Measurements from ENCODE around the gene GLCE.

- TF ChIP-seq TP53 (CRISPR knock-in tag; IDR thresholded peaks at IDR 0.05) (no peak), USF2 (CRISPR knock-in tag; IDR thresholded peaks at IDR 0.05) (no peak), PREB (CRISPR knock-in tag; IDR thresholded peaks at IDR 0.05; ENCODE audit: borderline replicate concordance) (no peak), SMAD4 (CRISPR knock-in tag; IDR thresholded peaks at IDR 0.05) (no peak), ZNF263 (CRISPR knock-in tag; IDR thresholded peaks at IDR 0.05; ENCODE audit: low read depth) (no peak), GABPB1 (CRISPR knock-in tag; IDR thresholded peaks at IDR 0.05) (no peak), USF1 (CRISPR knock-in tag; IDR thresholded peaks at IDR 0.05) (no peak), NFE2L1 (CRISPR knock-in tag; IDR thresholded peaks at IDR 0.05) (no peak), ATF3 (CRISPR knock-in tag; conservative IDR thresholded peaks at IDR 0.05) (no peak), ATF2 (CRISPR knock-in tag; IDR thresholded peaks at IDR 0.05; ENCODE audit: borderline replicate concordance, low read depth) (no peak), CTCF (IDR thresholded peaks at IDR 0.05) (no peak), ZNF423 (CRISPR knock-in tag; IDR thresholded peaks at IDR 0.05) (no peak), ARID4B (CRISPR knock-in tag; IDR thresholded peaks at IDR 0.05; ENCODE audit: borderline replicate concordance) (no peak), PRDM15 (CRISPR knock-in tag; IDR thresholded peaks at IDR 0.05) (no peak)
These were observed 34.4 kb downstream of the GLCE start for GRCh38 chr15:69194854-69195253.

Measured in WTC11 (cell line).